Calu3 (cell line): ENCODE results near the gene FAM107B. TPM values are rescaled to one million over a fixed set of nuclear protein-coding genes. Genes with fewer than 3 reads are reported as not detected.

ENCODE experiments used
- BruUV-seq: library from RNA; stranded (reverse); fragments of 400-500 nt; replicated peaks from 2 replicates; lab custom pipeline; 2021; lab: Mats Ljungman, UMichigan
- CTCF ChIA-PET: fragments of 300-600 bp; sonication (Branson Sonifier 250); formaldehyde crosslinking; loops from one replicate; lab custom pipeline; 2022; ENCODE audit warnings: antibody characterized with exemption; lab: Charles Lee
- DNase-seq: peaks from one replicate; pipeline ENCODE4 v3.0.0; 2022
- H3K27ac Mint-ChIP-seq: one replicate; pipeline ENCODE4 v1.8.0; 2022; ENCODE audit warnings: mixed read lengths; ENCODE audit not compliant: unreplicated experiment
- H3K27me3 Mint-ChIP-seq: one replicate; pipeline ENCODE4 v1.8.0; 2022; ENCODE audit warnings: mixed read lengths; ENCODE audit not compliant: unreplicated experiment
- H3K36me3 Mint-ChIP-seq: one replicate; pipeline ENCODE4 v1.8.0; 2022; ENCODE audit warnings: mild to moderate bottlenecking, moderate library complexity, mixed read lengths; ENCODE audit not compliant: insufficient read depth, unreplicated experiment
- H3K4me1 Mint-ChIP-seq: one replicate; pipeline ENCODE4 v1.8.0; 2022; ENCODE audit warnings: mild to moderate bottlenecking, low read depth, mixed read lengths; ENCODE audit not compliant: unreplicated experiment
- H3K4me3 Mint-ChIP-seq: one replicate; pipeline ENCODE4 v1.8.0; 2022; ENCODE audit warnings: mild to moderate bottlenecking, low read depth, moderate library complexity, mixed read lengths; ENCODE audit not compliant: unreplicated experiment
- H3K9me3 Mint-ChIP-seq: one replicate; pipeline ENCODE4 v1.8.0; 2022; ENCODE audit warnings: low read depth, mixed read lengths; ENCODE audit not compliant: unreplicated experiment
- CTCF ChIP-seq: fragments of 200-600 bp; IDR thresholded peaks from one replicate; pipeline ENCODE4 v1.8.0; 2022; ENCODE audit warnings: antibody characterized with exemption; ENCODE audit not compliant: unreplicated experiment
- intact Hi-C: fragments of 100-400 bp; cut with micrococcal nuclease; formaldehyde crosslinking; loops from one replicate; pipeline ENCODE4 v1.10.0; 2022; ENCODE audit not compliant: unreplicated experiment
- total RNA-seq: library from RNA; stranded (reverse); gene quantifications from 2 replicates; pipeline ENCODE4 v1.2.3, GENCODE V29; 2022

Gene FAM107B
- total RNA-seq, 1 experiment from 2014 or later: 168 TPM

- TF ChIP-seq CTCF: no peak
- peaks cover 2% of the 10 kb centered on the region for H3K9me3 Mint-ChIP-seq
- H3K4me1 Mint-ChIP-seq: no peaks in the 10 kb centered on the region
- H3K27me3 Mint-ChIP-seq: no peaks in the 10 kb centered on the region
- CTCF ChIA-PET: no interaction called here
- no TSS peak for BruUV-seq
- no peak overlapping the region for H3K4me3 Mint-ChIP-seq
- no peak overlapping the region for H3K27ac Mint-ChIP-seq
- intact Hi-C loops: no loop called here
- DNase-seq: no peak
- H3K36me3 Mint-ChIP-seq: peaks cover 13% of the 10 kb centered on the region
Measured at GRCh38 chr10:14510346-14510745, 264.4 kb downstream of the FAM107B start.

GRCh38 chr10:14508725-14509124, 266.0 kb downstream of the FAM107B start:
- DNase-seq: no peak
- no peaks in the 10 kb centered on the region for H3K27me3 Mint-ChIP-seq
- BruUV-seq: no TSS peak
- H3K36me3 Mint-ChIP-seq: peaks cover 13% of the 10 kb centered on the region
- CTCF ChIA-PET: no interaction called here
- TF ChIP-seq CTCF: no peak
- no peaks in the 10 kb centered on the region for H3K4me1 Mint-ChIP-seq
- peaks cover 2% of the 10 kb centered on the region for H3K9me3 Mint-ChIP-seq
- intact Hi-C loops: no loop called here
- H3K4me3 Mint-ChIP-seq: no peak overlapping the region
- H3K27ac Mint-ChIP-seq: no peak overlapping the region

- CTCF ChIA-PET: no interaction called here
- peaks cover 2% of the 10 kb centered on the region for H3K9me3 Mint-ChIP-seq
- intact Hi-C loops: no loop called here
- H3K36me3 Mint-ChIP-seq: peaks cover 13% of the 10 kb centered on the region
- no peak overlapping the region for H3K27ac Mint-ChIP-seq
- no peak for DNase-seq
- H3K4me1 Mint-ChIP-seq: no peaks in the 10 kb centered on the region
- no peak for TF ChIP-seq CTCF
- no peak overlapping the region for H3K4me3 Mint-ChIP-seq
- no peaks in the 10 kb centered on the region for H3K27me3 Mint-ChIP-seq
- no TSS peak for BruUV-seq
Measured at GRCh38 chr10:14507781-14508180, 266.9 kb downstream of the FAM107B start.

GRCh38 chr10:14507176-14507575, 267.5 kb downstream of the FAM107B start:
- TF ChIP-seq CTCF: no peak
- DNase-seq: no peak

More at GRCh38 chr10:14507176-14507575, 267.5 kb downstream of the FAM107B start:
- no peak overlapping the region for H3K27ac Mint-ChIP-seq
- H3K9me3 Mint-ChIP-seq: peaks cover 2% of the 10 kb centered on the region
- H3K27me3 Mint-ChIP-seq: no peaks in the 10 kb centered on the region
- no TSS peak for BruUV-seq
- H3K4me1 Mint-ChIP-seq: no peaks in the 10 kb centered on the region
- intact Hi-C loops: no loop called here
- CTCF ChIA-PET: no interaction called here
- peaks cover 12% of the 10 kb centered on the region for H3K36me3 Mint-ChIP-seq
- H3K4me3 Mint-ChIP-seq: no peak overlapping the region
